KMS-11 (cell line): ENCODE results near the gene FAM25A.

Source experiments
- H2AFZ ChIP-seq: fragments of 200-600 bp; sonication (generic); 2 replicates; pipeline ENCODE4 v1.6.1; 2016; ENCODE audit warnings: antibody characterized with exemption, mixed run types, low read depth
- H3K27ac ChIP-seq: fragments of 200-600 bp; sonication (generic); 2 replicates; pipeline ENCODE4 v1.6.1; 2016; ENCODE audit warnings: mild to moderate bottlenecking, mixed run types
- H3K27me3 ChIP-seq: fragments of 200-600 bp; sonication (generic); 2 replicates; pipeline ENCODE4 v1.6.1; 2017; ENCODE audit warnings: mild to moderate bottlenecking, low read depth, mixed run types, moderate library complexity; ENCODE audit not compliant: insufficient read depth
- H3K36me3 ChIP-seq: fragments of 200-600 bp; sonication (generic); 2 replicates; pipeline ENCODE4 v1.6.1; 2017; ENCODE audit warnings: mild to moderate bottlenecking, mixed run types; ENCODE audit not compliant: insufficient read depth
- H3K4me1 ChIP-seq: fragments of 200-600 bp; sonication (generic); 2 replicates; pipeline ENCODE4 v1.6.1; 2016; ENCODE audit warnings: mild to moderate bottlenecking, low read depth, mixed run types; ENCODE audit not compliant: poor library complexity, severe bottlenecking
- H3K4me2 ChIP-seq: fragments of 200-600 bp; sonication (generic); 2 replicates; pipeline ENCODE4 v1.7.0; 2016; ENCODE audit warnings: mild to moderate bottlenecking, mixed run types
- H3K4me3 ChIP-seq: fragments of 200-600 bp; sonication (generic); IDR thresholded peaks from 2 replicates; pipeline ENCODE4 v1.6.1; 2017; ENCODE audit warnings: low read depth, low read length, mixed read lengths; ENCODE audit not compliant: insufficient read depth
- H3K79me2 ChIP-seq: fragments of 200-600 bp; sonication (generic); 2 replicates; pipeline ENCODE4 v1.6.1; 2016; ENCODE audit warnings: low read depth, mixed run types; ENCODE audit not compliant: insufficient read depth
- H3K9ac ChIP-seq: fragments of 200-600 bp; sonication (generic); 2 replicates; pipeline ENCODE4 v1.6.1; 2016; ENCODE audit warnings: mild to moderate bottlenecking, mixed run types
- H4K20me1 ChIP-seq: fragments of 200-600 bp; sonication (generic); 2 replicates; pipeline ENCODE4 v1.6.1; 2016; ENCODE audit warnings: mild to moderate bottlenecking, mixed run types; ENCODE audit not compliant: insufficient read depth
- TF ChIP-seq, protein P1 (sequence below): fragments of 200-600 bp; sonication (generic); conservative IDR thresholded peaks from 2 replicates; pipeline ENCODE4 v1.6.1; 2017; ENCODE audit warnings: low read depth, mild to moderate bottlenecking, antibody characterized with exemption, low read length, moderate library complexity, mixed read lengths

Gene FAM25A

DNA sequence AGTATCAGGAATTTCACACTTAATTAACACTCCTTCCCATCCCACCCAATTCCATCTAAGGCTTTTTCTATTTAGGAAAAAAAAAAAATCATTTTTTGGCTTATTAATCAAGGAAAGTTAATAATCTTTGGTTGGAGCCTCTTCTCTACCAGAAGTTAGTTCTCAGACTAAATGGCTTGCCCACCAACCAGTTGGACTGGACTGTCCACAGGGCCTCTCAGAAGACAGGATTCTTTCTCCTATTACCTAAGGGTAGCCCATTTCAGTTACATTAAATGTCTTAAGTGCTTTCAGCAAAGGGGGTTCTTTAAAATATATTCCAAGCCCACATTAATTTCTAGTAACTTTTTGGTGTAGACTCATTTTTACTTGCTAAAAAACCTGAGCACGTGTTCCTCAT lies 39.3 kb downstream of the FAM25A start:
- H4K20me1 ChIP-seq, result no peaks in the 10 kb centered on the region
- no peak overlapping the region for H3K4me2 ChIP-seq
- H3K36me3 ChIP-seq, result peaks cover 23% of the 10 kb centered on the region; the same call in 1 of the 2 replicates
- H3K27me3 ChIP-seq, result no peaks in the 10 kb centered on the region
- no peak overlapping the region for H3K4me3 ChIP-seq
- no peaks in the 10 kb centered on the region for H3K79me2 ChIP-seq
- no peak overlapping the region for H3K27ac ChIP-seq
- H3K4me1 ChIP-seq, result peaks cover 12% of the 10 kb centered on the region
- no peak overlapping the region for H3K9ac ChIP-seq
- TF ChIP-seq, protein P1, sequence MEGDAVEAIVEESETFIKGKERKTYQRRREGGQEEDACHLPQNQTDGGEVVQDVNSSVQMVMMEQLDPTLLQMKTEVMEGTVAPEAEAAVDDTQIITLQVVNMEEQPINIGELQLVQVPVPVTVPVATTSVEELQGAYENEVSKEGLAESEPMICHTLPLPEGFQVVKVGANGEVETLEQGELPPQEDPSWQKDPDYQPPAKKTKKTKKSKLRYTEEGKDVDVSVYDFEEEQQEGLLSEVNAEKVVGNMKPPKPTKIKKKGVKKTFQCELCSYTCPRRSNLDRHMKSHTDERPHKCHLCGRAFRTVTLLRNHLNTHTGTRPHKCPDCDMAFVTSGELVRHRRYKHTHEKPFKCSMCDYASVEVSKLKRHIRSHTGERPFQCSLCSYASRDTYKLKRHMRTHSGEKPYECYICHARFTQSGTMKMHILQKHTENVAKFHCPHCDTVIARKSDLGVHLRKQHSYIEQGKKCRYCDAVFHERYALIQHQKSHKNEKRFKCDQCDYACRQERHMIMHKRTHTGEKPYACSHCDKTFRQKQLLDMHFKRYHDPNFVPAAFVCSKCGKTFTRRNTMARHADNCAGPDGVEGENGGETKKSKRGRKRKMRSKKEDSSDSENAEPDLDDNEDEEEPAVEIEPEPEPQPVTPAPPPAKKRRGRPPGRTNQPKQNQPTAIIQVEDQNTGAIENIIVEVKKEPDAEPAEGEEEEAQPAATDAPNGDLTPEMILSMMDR, result no peak
- H2AFZ ChIP-seq, result no peak overlapping the region

DNA sequence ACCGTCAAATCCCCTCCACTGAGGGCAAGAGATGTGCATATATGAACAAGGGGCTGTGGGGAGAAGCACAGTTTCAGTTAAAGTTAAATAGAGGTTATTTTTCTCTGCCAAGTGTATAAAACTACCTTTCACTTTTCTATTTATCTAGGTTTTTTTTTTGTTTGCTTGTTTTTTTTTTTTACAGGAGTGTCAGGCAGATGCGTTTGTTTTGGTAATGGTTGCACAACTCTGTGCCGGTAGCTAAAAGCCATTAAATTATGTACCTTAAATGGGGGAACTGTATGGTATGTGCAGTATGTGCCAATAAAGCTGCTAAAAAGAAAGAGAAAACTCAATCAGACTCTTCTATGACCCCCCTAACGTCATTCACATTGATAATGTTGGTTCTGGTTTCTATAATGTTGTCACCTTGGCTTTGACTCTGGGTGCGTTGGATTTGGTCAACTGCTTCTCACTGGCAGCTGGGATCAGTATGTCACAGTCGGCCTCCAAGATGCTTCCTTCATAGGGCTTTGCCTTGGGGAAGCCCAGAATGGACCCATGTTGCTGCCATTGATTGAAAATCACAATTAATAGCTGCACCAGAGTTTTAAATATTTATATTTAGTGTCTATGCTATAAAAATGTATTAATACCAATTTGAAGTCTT lies 40.3 kb downstream of the FAM25A start:
- H3K4me2 ChIP-seq, result no peak overlapping the region
- H3K79me2 ChIP-seq, result no peaks in the 10 kb centered on the region
- TF ChIP-seq, protein P1, result no peak
- H3K27ac ChIP-seq, result no peak overlapping the region
- no peak overlapping the region for H3K9ac ChIP-seq
- peaks cover 3% of the 10 kb centered on the region for H3K4me1 ChIP-seq
- no peak overlapping the region for H3K4me3 ChIP-seq
- no peaks in the 10 kb centered on the region for H3K27me3 ChIP-seq
- peaks cover 23% of the 10 kb centered on the region; the same call in 1 of the 2 replicates for H3K36me3 ChIP-seq
- H2AFZ ChIP-seq, result no peak overlapping the region
- H4K20me1 ChIP-seq, result no peaks in the 10 kb centered on the region

DNA sequence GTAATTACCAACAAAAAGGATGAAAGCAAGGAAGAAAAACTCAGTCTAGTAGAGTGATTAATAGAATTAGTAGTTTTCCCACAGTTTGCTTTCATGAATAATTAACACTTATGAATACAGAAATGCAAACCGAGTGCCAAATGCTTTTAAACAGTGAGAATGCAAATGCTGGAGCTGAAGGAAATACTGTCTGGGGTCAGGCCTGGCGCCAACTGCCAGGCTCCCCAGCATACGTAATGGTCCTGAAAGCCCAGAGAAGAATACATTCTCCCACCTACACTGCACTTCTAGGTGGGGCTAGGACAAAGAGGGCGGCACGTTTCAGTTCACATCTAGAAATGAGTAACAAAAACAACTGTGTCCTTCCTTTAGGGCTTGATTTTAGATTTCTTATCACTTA lies 44.6 kb downstream of the FAM25A start:
- H3K9ac ChIP-seq, result no peak overlapping the region
- TF ChIP-seq, protein P1, result no peak
- no peak overlapping the region for H3K4me3 ChIP-seq
- H3K4me1 ChIP-seq, result no peaks in the 10 kb centered on the region
- H3K79me2 ChIP-seq, result no peaks in the 10 kb centered on the region; the same call in 1 of the 2 replicates
- H3K27me3 ChIP-seq, result no peaks in the 10 kb centered on the region
- no peak overlapping the region for H2AFZ ChIP-seq
- no peaks in the 10 kb centered on the region for H4K20me1 ChIP-seq
- peaks cover 11% of the 10 kb centered on the region for H3K36me3 ChIP-seq
- no peak overlapping the region for H3K4me2 ChIP-seq
- no peak overlapping the region for H3K27ac ChIP-seq

DNA sequence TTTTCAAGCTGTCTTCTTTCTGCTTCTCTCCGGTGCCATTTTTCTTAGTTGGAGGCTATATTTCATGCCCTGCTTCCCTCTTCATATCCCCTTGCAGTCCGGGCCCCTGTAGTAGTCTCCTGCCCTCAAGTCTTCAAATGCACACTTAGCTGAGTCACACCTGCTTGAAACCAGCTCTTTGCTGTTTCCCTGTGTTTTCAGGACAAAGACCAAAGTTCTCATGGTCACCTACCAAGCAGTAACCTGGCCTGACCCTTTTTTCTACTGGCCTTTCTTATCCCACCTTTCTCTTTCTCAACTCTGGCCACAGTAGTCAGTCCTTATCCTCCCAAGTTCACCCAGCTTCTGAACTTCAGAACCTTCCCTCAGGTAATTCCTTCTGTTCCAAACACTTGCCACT lies 46.1 kb downstream of the FAM25A start:
- no peaks in the 10 kb centered on the region for H3K4me1 ChIP-seq
- no peak overlapping the region for H2AFZ ChIP-seq
- H3K27me3 ChIP-seq, result no peaks in the 10 kb centered on the region
- H3K9ac ChIP-seq, result no peak overlapping the region
- no peak overlapping the region for H3K4me3 ChIP-seq
- no peak overlapping the region for H3K4me2 ChIP-seq
- TF ChIP-seq, protein P1, result no peak
- no peaks in the 10 kb centered on the region; the same call in 1 of the 2 replicates for H3K79me2 ChIP-seq
- no peaks in the 10 kb centered on the region for H4K20me1 ChIP-seq
- H3K27ac ChIP-seq, result no peak overlapping the region
- peaks cover 4% of the 10 kb centered on the region for H3K36me3 ChIP-seq
